ENCODE results near the gene ZAR1.

Gene ZAR1

DNA sequence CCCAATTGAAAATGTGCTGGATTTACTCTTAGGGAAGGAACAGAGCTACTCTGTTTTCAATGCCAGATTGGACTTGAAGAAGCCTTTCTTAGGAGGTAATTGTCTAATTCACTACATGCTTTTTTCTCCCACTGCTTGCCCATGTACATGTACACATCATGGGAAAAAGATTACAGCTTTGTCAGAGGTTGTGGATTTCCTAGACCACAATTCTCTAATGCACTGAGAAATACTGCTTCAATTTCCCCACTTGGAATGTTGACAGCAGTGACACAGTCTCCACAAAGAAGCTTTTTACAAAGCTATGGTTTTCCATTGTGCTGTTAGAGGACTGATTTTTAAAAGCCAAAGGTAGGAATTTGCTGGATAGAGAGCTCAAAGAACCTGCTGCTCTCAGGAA, 19.5 kb downstream of the ZAR1 start:
- in situ Hi-C loops (cut with HindIII; ENCODE audit: low sequenced_read_pairs) = no loop called here
- TF ChIP-seq, protein P1, sequence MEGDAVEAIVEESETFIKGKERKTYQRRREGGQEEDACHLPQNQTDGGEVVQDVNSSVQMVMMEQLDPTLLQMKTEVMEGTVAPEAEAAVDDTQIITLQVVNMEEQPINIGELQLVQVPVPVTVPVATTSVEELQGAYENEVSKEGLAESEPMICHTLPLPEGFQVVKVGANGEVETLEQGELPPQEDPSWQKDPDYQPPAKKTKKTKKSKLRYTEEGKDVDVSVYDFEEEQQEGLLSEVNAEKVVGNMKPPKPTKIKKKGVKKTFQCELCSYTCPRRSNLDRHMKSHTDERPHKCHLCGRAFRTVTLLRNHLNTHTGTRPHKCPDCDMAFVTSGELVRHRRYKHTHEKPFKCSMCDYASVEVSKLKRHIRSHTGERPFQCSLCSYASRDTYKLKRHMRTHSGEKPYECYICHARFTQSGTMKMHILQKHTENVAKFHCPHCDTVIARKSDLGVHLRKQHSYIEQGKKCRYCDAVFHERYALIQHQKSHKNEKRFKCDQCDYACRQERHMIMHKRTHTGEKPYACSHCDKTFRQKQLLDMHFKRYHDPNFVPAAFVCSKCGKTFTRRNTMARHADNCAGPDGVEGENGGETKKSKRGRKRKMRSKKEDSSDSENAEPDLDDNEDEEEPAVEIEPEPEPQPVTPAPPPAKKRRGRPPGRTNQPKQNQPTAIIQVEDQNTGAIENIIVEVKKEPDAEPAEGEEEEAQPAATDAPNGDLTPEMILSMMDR (IDR thresholded peaks at IDR 0.05; ENCODE audit: low read depth, low read length, missing control alignments) = no peak

GRCh38 chr4:48518143-48518542, 28.1 kb downstream of the ZAR1 start:
- H3K4me3 ChIP-seq (ENCODE audit: low read depth, low read length) = no peak overlapping the region
- TF ChIP-seq, protein P1 (IDR thresholded peaks at IDR 0.05; ENCODE audit: low read depth, low read length, missing control alignments) = no peak
- in situ Hi-C loops (cut with HindIII; ENCODE audit: low sequenced_read_pairs) = no loop called here
- no peak for DNase-seq (ENCODE audit: low read depth)

More for the DNA sequence above, 19.5 kb downstream of the ZAR1 start:
- H3K4me3 ChIP-seq (ENCODE audit: low read depth, low read length) = no peak overlapping the region
- peak; percentile 34 for DNase-seq (ENCODE audit: low read depth)

DNA sequence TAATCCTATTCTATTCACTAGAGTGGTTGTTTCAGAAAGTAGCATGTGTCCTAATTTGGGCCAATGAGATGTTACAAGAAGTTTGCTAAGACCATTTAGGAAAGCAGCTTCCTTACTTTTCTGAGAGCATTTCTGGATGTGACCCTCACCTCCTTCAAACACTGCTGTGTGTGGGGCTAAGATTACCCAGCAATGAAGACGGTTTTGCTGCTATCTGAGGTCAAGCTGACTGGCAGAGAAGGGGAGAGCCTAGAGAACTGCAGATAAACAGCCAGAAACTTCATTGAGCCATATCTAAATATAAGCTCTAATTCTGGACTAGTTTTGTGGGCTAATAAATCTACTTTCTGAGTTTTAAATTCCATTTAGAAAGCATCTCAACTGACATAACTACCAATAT, 36.4 kb downstream of the ZAR1 start:
- no peak overlapping the region for H3K4me3 ChIP-seq (ENCODE audit: low read depth, low read length)
- TF ChIP-seq, protein P1 (IDR thresholded peaks at IDR 0.05; ENCODE audit: low read depth, low read length, missing control alignments) = no peak
- DNase-seq (ENCODE audit: low read depth) = no peak
- in situ Hi-C loops (cut with HindIII; ENCODE audit: low sequenced_read_pairs) = no loop called here

DNA sequence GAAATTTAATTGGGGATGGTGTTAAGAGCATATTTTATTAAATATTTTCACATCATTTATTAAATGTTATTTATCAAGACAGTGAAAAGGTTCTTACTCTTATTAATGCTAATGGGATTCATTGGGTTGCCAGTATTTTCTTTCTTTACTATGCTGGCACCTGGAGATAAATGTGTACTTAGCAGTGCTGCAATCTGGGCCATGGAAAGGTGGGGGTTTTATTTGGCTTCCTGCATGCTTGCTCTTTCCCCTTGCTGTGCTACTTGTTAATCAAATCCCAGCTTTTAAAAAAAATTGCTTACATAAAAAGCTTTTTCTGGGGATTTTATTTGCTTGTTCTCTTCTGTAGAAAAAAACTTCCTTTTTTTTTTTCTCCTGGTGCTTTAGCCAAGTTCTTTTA, 48.3 kb downstream of the ZAR1 start:
- no peak overlapping the region for H3K4me3 ChIP-seq (ENCODE audit: low read depth, low read length)
- TF ChIP-seq, protein P1 (IDR thresholded peaks at IDR 0.05; ENCODE audit: low read depth, low read length, missing control alignments) = no peak
- no peak for DNase-seq (ENCODE audit: low read depth)
- in situ Hi-C loops (cut with HindIII; ENCODE audit: low sequenced_read_pairs) = no loop called here

DNA sequence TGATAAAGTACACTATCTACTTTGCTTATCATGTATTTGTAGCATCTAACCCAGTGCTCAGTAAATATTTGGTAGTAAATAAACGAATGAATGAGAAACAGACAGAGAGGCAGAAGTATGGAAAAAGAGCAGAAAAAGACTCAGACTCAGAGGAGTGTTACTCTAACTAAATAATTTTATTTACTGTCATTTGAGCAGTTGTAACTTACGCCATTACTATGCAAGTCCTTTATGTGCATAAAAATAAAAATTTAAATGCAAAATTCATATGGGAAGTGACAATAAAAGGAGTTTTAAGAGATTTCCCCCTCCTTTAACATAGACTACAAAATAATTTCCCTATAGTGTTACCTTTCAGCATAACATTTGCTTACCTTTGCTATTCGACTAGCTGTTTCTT, 49.5 kb downstream of the ZAR1 start:
- no peak overlapping the region for H3K4me3 ChIP-seq (ENCODE audit: low read depth, low read length)
- TF ChIP-seq, protein P1 (IDR thresholded peaks at IDR 0.05; ENCODE audit: low read depth, low read length, missing control alignments) = no peak
- in situ Hi-C loops (cut with HindIII; ENCODE audit: low sequenced_read_pairs) = no loop called here
- no peak for DNase-seq (ENCODE audit: low read depth)

- no peak overlapping the region for H3K4me3 ChIP-seq (ENCODE audit: low read depth, low read length)
- TF ChIP-seq, protein P1 (IDR thresholded peaks at IDR 0.05; ENCODE audit: low read depth, low read length, missing control alignments) = no peak
- in situ Hi-C loops (cut with HindIII; ENCODE audit: low sequenced_read_pairs) = no loop called here
- no peak for DNase-seq (ENCODE audit: low read depth)
Observed at GRCh38 chr4:48542888-48543287, 52.8 kb downstream of the ZAR1 start.

GRCh38 chr4:48543796-48544195, 53.7 kb downstream of the ZAR1 start:
- TF ChIP-seq, protein P1 (IDR thresholded peaks at IDR 0.05; ENCODE audit: low read depth, low read length, missing control alignments) = no peak
- DNase-seq (ENCODE audit: low read depth) = no peak
- no peak overlapping the region for H3K4me3 ChIP-seq (ENCODE audit: low read depth, low read length)
- in situ Hi-C loops (cut with HindIII; ENCODE audit: low sequenced_read_pairs) = no loop called here

Measured in astrocyte of the cerebellum (primary cell).